ENCODE results near the gene KLK2.

The KLK2 gene

GRCh38 chr19:50875795-50876422 lies 2.7 kb downstream of the KLK2 start:
- TF ChIP-seq TCF4 (CRISPR knock-in tag; IDR thresholded peaks at IDR 0.05; ENCODE audit: borderline replicate concordance) (no peak), ESRRG (CRISPR knock-in tag; IDR thresholded peaks at IDR 0.05) (no peak), ZNF70 (CRISPR knock-in tag; IDR thresholded peaks at IDR 0.05) (no peak), POU6F1 (CRISPR knock-in tag; IDR thresholded peaks at IDR 0.05; ENCODE audit: borderline replicate concordance, low read depth) (no peak)
- no peak for ATAC-seq

GRCh38 chr19:50876456-50876855 lies 3.2 kb downstream of the KLK2 start:
- ATAC-seq: no peak
- TF ChIP-seq PATZ1 (CRISPR knock-in tag; IDR thresholded peaks at IDR 0.05; ENCODE audit: borderline replicate concordance): no peak

- ATAC-seq: no peak
- TF ChIP-seq TCF4 (CRISPR knock-in tag; IDR thresholded peaks at IDR 0.05; ENCODE audit: borderline replicate concordance): no peak
- no peak for TF ChIP-seq BACH2 (CRISPR knock-in tag; IDR thresholded peaks at IDR 0.05; ENCODE audit: borderline replicate concordance)
- TF ChIP-seq RARB (CRISPR knock-in tag; IDR thresholded peaks at IDR 0.05): no peak
- no peak for TF ChIP-seq PPARA (CRISPR knock-in tag; IDR thresholded peaks at IDR 0.05; ENCODE audit: borderline replicate concordance)
Measured at GRCh38 chr19:50877338-50877737, 4.1 kb downstream of the KLK2 start.

GRCh38 chr19:50878851-50879250 lies 5.6 kb downstream of the KLK2 start:
- TF ChIP-seq RARB (CRISPR knock-in tag; IDR thresholded peaks at IDR 0.05): no peak
- no peak for TF ChIP-seq ESRRG (CRISPR knock-in tag; IDR thresholded peaks at IDR 0.05)
- TF ChIP-seq ZNF565 (CRISPR knock-in tag; conservative IDR thresholded peaks at IDR 0.05; ENCODE audit: low read depth): no peak
- no peak for TF ChIP-seq PATZ1 (CRISPR knock-in tag; IDR thresholded peaks at IDR 0.05; ENCODE audit: borderline replicate concordance)
- TF ChIP-seq CREB5 (CRISPR knock-in tag; IDR thresholded peaks at IDR 0.05; ENCODE audit: low read depth): no peak
- TF ChIP-seq ZFP3 (CRISPR knock-in tag; IDR thresholded peaks at IDR 0.05): no peak
- no peak for TF ChIP-seq CSRNP3 (CRISPR knock-in tag; IDR thresholded peaks at IDR 0.05)
- no peak for TF ChIP-seq ZNF70 (CRISPR knock-in tag; IDR thresholded peaks at IDR 0.05)
- TF ChIP-seq ISL1 (CRISPR knock-in tag; IDR thresholded peaks at IDR 0.05): no peak
- TF ChIP-seq PPARA (CRISPR knock-in tag; IDR thresholded peaks at IDR 0.05; ENCODE audit: borderline replicate concordance): no peak
- no peak for TF ChIP-seq CSDC2 (CRISPR knock-in tag; IDR thresholded peaks at IDR 0.05)
- TF ChIP-seq POU6F1 (CRISPR knock-in tag; IDR thresholded peaks at IDR 0.05; ENCODE audit: borderline replicate concordance, low read depth): no peak
- ATAC-seq: no peak

- ATAC-seq: no peak
- TF ChIP-seq GLIS3 (CRISPR knock-in tag; IDR thresholded peaks at IDR 0.05) (no peak), CSDC2 (CRISPR knock-in tag; IDR thresholded peaks at IDR 0.05) (no peak), ZNF565 (CRISPR knock-in tag; conservative IDR thresholded peaks at IDR 0.05; ENCODE audit: low read depth) (no peak), TSHZ2 (CRISPR knock-in tag; IDR thresholded peaks at IDR 0.05) (no peak), ZNF8 (CRISPR knock-in tag; IDR thresholded peaks at IDR 0.05) (no peak), SNAI2 (CRISPR knock-in tag; IDR thresholded peaks at IDR 0.05) (no peak), PPARA (CRISPR knock-in tag; IDR thresholded peaks at IDR 0.05; ENCODE audit: borderline replicate concordance) (no peak), OSR1 (CRISPR knock-in tag; IDR thresholded peaks at IDR 0.05) (no peak), ZC3H10 (CRISPR knock-in tag; IDR thresholded peaks at IDR 0.05) (no peak), ARNTL (CRISPR knock-in tag; IDR thresholded peaks at IDR 0.05; ENCODE audit: borderline replicate concordance, low read depth) (no peak), ESRRG (CRISPR knock-in tag; IDR thresholded peaks at IDR 0.05) (no peak), ISL1 (CRISPR knock-in tag; IDR thresholded peaks at IDR 0.05) (no peak)
Measured at GRCh38 chr19:50880241-50880640, 7.0 kb downstream of the KLK2 start.

Measured in SK-N-SH treated with all-trans-retinoic acid at 6 μM for 48 hours (cell line).